Activated CD8-positive, alpha-beta T cell treated with anti-CD3 and anti-CD28 coated beads for 36 hours (primary cell): Measurements from ENCODE around the gene ALPI. TPM values are rescaled to one million over a fixed set of nuclear protein-coding genes. Genes with fewer than 3 reads are reported as not detected.

Experiments used
- ATAC-seq: fragments of 200-7000 bp; cut with Tn5 transposase; one replicate; pipeline ENCODE4 v1.10.0; 2021; ENCODE audit warnings: mild to moderate bottlenecking, moderate library complexity
- CTCF ChIA-PET: fragments of 350-600 bp; sonication (Branson Sonifier 250); formaldehyde crosslinking; loops from one replicate; lab custom pipeline; 2021; ENCODE audit warnings: antibody characterized with exemption; lab: Charles Lee
- POLR2A ChIA-PET: fragments of 350-600 bp; sonication (Branson Sonifier 250); formaldehyde crosslinking; loops from one replicate; lab custom pipeline; 2021; ENCODE audit warnings: antibody characterized with exemption; lab: Charles Lee
- DNase-seq: peaks from one replicate; pipeline ENCODE4 v3.0.0-alpha.2; 2020
- H3K27ac Mint-ChIP-seq: one replicate; pipeline ENCODE4 v1.8.0; 2021; ENCODE audit warnings: mild to moderate bottlenecking, mixed read lengths
- H3K27me3 Mint-ChIP-seq: one replicate; pipeline ENCODE4 v1.8.0; 2021; ENCODE audit warnings: mixed read lengths
- H3K36me3 Mint-ChIP-seq: one replicate; pipeline ENCODE4 v1.8.0; 2021; ENCODE audit warnings: low read depth, mixed read lengths
- H3K4me1 Mint-ChIP-seq: one replicate; pipeline ENCODE4 v1.8.0; 2021; ENCODE audit warnings: low read depth, mixed read lengths
- H3K4me3 Mint-ChIP-seq: one replicate; pipeline ENCODE4 v1.8.0; 2021; ENCODE audit warnings: mild to moderate bottlenecking, moderate library complexity, mixed read lengths
- H3K9me3 Mint-ChIP-seq: one replicate; pipeline ENCODE4 v1.8.0; 2021; ENCODE audit warnings: mixed read lengths
- CTCF ChIP-seq: fragments of 200-600 bp; IDR thresholded peaks from one replicate; pipeline ENCODE4 v1.8.0; 2022; ENCODE audit warnings: antibody characterized with exemption, mild to moderate bottlenecking
- intact Hi-C: fragments of 100-400 bp; cut with micrococcal nuclease; formaldehyde crosslinking; loops from one replicate; pipeline ENCODE4 v1.10.0; 2022
- total RNA-seq, 2 experiments: library from RNA; stranded (reverse); gene quantifications; one replicate each; pipeline ENCODE4 v1.2.3, GENCODE V29; 2021

The ALPI gene
- total RNA-seq, 2 experiments from 2014 or later: not detected

GRCh38 chr2:232501331-232501771, 45.4 kb downstream of the ALPI start:
- ATAC-seq: no peak
- ChIA-PET CTCF (interaction anchor here (1.3 kb wide), 1 partner anchor 54 kb away, joined by 5 read pairs; no protein-coding TSS in a partner anchor), POLR2A (interaction anchor here (0.6 kb wide), 1 partner anchor 45 kb away, joined by 3 read pairs; no protein-coding TSS in a partner anchor)
- H3K27me3 Mint-ChIP-seq: peaks cover 36% of the 10 kb centered on the region
- H3K4me1 Mint-ChIP-seq: peaks cover 14% of the 10 kb centered on the region
- DNase-seq: no peak
- no peaks in the 10 kb centered on the region for H3K36me3 Mint-ChIP-seq
- TF ChIP-seq CTCF: no peak
- H3K9me3 Mint-ChIP-seq: no peaks in the 10 kb centered on the region
- H3K4me3 Mint-ChIP-seq: no peak overlapping the region
- intact Hi-C loops: no loop called here
- H3K27ac Mint-ChIP-seq: no peak overlapping the region

- POLR2A ChIA-PET: interaction anchor here (0.6 kb wide), 1 partner anchor 44 kb away, joined by 3 read pairs; no protein-coding TSS in a partner anchor
- H3K36me3 Mint-ChIP-seq: no peaks in the 10 kb centered on the region
- CTCF ChIA-PET: interaction anchor here (1.3 to 2.9 kb wide), 2 partner anchors 20 to 55 kb away, joined by 5 to 7 read pairs; no protein-coding TSS in a partner anchor
- H3K27ac Mint-ChIP-seq: no peak overlapping the region
- no peak for ATAC-seq
- no peaks in the 10 kb centered on the region for H3K9me3 Mint-ChIP-seq
- intact Hi-C loops: no loop called here
- DNase-seq: no peak
- TF ChIP-seq CTCF: no peak
- H3K4me3 Mint-ChIP-seq: no peak overlapping the region
- peaks cover 14% of the 10 kb centered on the region for H3K4me1 Mint-ChIP-seq
- H3K27me3 Mint-ChIP-seq: peaks cover 36% of the 10 kb centered on the region
Measured at GRCh38 chr2:232501794-232502390, 45.9 kb downstream of the ALPI start.

- Mint-ChIP-seq H3K4me3 (peak overlapping the region; percentile 59), H3K27ac (peak overlapping the region; percentile 8), H3K9me3 (no peaks in the 10 kb centered on the region), H3K4me1 (peaks cover 14% of the 10 kb centered on the region), H3K36me3 (no peaks in the 10 kb centered on the region), H3K27me3 (peaks cover 36% of the 10 kb centered on the region)
- peak; percentile 60 for DNase-seq
- TF ChIP-seq CTCF: no peak
- intact Hi-C loops: no loop called here
- POLR2A ChIA-PET: no interaction called here
- CTCF ChIA-PET: interaction anchor here (1.3 to 2.9 kb wide), 2 partner anchors 19 to 55 kb away, joined by 5 to 7 read pairs; no protein-coding TSS in a partner anchor
- peak; percentile 72 for ATAC-seq
Measured at GRCh38 chr2:232502511-232502910, 46.6 kb downstream of the ALPI start.

GRCh38 chr2:232502911-232503808, 47.2 kb downstream of the ALPI start:
- ChIA-PET CTCF (interaction anchor here (2.9 kb wide), 1 partner anchor 19 kb away, joined by 7 read pairs; no protein-coding TSS in a partner anchor), POLR2A (no interaction called here)
- DNase-seq: peak; percentile 50
- ATAC-seq: peak; percentile 53
- H3K27me3 Mint-ChIP-seq: peaks cover 36% of the 10 kb centered on the region
- peaks cover 14% of the 10 kb centered on the region for H3K4me1 Mint-ChIP-seq
- H3K27ac Mint-ChIP-seq: no peak overlapping the region
- H3K4me3 Mint-ChIP-seq: peak overlapping the region; percentile 59
- H3K9me3 Mint-ChIP-seq: no peaks in the 10 kb centered on the region
- no peaks in the 10 kb centered on the region for H3K36me3 Mint-ChIP-seq
- no peak for TF ChIP-seq CTCF
- intact Hi-C loops: no loop called here
